Left lung (tissue), 10 donors: Measurements from ENCODE around the gene TAF4B. TPM values are rescaled to one million over a fixed set of nuclear protein-coding genes. Genes with fewer than 3 reads are reported as not detected.

Experiments
- ATAC-seq: fragments of 200-7000 bp; cut with Tn5 transposase; one replicate; pipeline ENCODE4 v1.9.1; 2020; ENCODE audit warnings: moderate library complexity
- DNase-seq, 4 donors: peaks; one replicate each; pipeline ENCODE4 v3.0.0-alpha.2; 2013 to 2020
- H3K27ac ChIP-seq, 2 donors: fragments of 200-600 bp; sonication (generic) in 1 of 2; one replicate each; pipeline versions ENCODE4 v1.5.0 to v1.8.0; 2020 to 2021
- H3K27me3 ChIP-seq, 2 donors: fragments of 200-600 bp; sonication (generic) in 1 of 2; one replicate each; pipeline versions ENCODE4 v1.5.0 to v1.8.0; 2020 to 2021
- H3K36me3 ChIP-seq, 2 donors: fragments of 200-600 bp; sonication (generic) in 1 of 2; one replicate each; pipeline versions ENCODE4 v1.5.0 to v1.8.0; 2020 to 2021
- H3K4me1 ChIP-seq, 2 donors: fragments of 200-600 bp; one replicate each; pipeline ENCODE4 v1.8.0; 2021
- H3K4me3 ChIP-seq, 2 donors: fragments of 200-600 bp; sonication (generic) in 1 of 2; one replicate each; pipeline versions ENCODE4 v1.5.0 to v1.8.0; 2020 to 2021; ENCODE audit warnings: mild to moderate bottlenecking in 1 of 2
- H3K9me3 ChIP-seq, 2 donors: fragments of 200-600 bp; sonication (generic) in 1 of 2; one replicate each; pipeline versions ENCODE4 v1.5.0 to v1.8.0; 2020 to 2021
- intact Hi-C, 2 donors: fragments of 100-400 bp; cut with DNase I; formaldehyde crosslinking; loops; one replicate each; pipeline versions ENCODE4 v1.11.2 to v1.14.2; 2022
- polyA plus RNA-seq, 6 donors: library from polyadenylated mRNA; unstranded; fragments of 120-200 nt; gene quantifications; one replicate each; pipeline ENCODE4 v1.2.1, GENCODE V29; 2013; ENCODE audit not compliant: insufficient read length in 6 of 6
- total RNA-seq, 2 donors: library from RNA; stranded (reverse); fragmentation: NEBNext Ultra II Directional; extraction: Animal tissue kit (Norgen Biotek cat#: 25700); gene quantifications; one replicate each; pipeline ENCODE4 v1.2.1, GENCODE V29; 2021
- TF ChIP-seq, protein P1 (sequence below), 2 donors: fragments of 200-600 bp; sonication (generic) in 1 of 2; IDR thresholded peaks; one replicate each; pipeline versions ENCODE4 v1.5.0 to v1.8.0; 2021; ENCODE audit warnings: antibody characterized with exemption in 2 of 2
- donor health status: DM: no; HTN: yes; CAD: no.
- donor health status: DM: no; HTN: no; CAD: no.

Gene TAF4B
- total and polyA plus RNA-seq, 8 donors = 2.2 to 4.7 (median 4.0) TPM

DNA sequence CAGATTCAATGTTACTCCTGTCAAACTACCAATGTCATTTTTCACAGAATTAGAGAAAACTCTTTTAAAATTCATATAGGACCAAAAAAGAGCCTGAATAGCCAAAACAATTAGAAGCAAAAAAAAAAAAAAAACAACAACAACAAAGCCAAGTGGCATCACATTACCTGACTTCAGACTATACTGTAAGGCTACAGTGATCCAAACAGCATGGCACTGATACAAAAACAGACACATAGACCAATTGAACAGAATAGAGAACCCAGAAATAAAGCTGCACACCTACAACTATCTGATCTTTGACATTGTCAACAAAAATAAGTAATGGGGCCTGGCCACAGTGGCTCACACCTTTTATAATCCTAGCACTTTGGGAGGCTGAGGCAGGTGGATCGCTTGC lies 53.2 kb downstream of the TAF4B start:
- H3K4me1 ChIP-seq = no peaks in the 10 kb centered on the region
- intact Hi-C loops = no loop called here
- no peaks in the 10 kb centered on the region for H3K36me3 ChIP-seq
- H3K9me3 ChIP-seq = peaks cover 0 to 5% of the 10 kb centered on the region in 2 donors
- DNase-seq = no peak
- ATAC-seq = no peak
- no peak overlapping the region for H3K4me3 ChIP-seq
- no peaks in the 10 kb centered on the region for H3K27me3 ChIP-seq
- H3K27ac ChIP-seq = no peak overlapping the region
- TF ChIP-seq, protein P1, sequence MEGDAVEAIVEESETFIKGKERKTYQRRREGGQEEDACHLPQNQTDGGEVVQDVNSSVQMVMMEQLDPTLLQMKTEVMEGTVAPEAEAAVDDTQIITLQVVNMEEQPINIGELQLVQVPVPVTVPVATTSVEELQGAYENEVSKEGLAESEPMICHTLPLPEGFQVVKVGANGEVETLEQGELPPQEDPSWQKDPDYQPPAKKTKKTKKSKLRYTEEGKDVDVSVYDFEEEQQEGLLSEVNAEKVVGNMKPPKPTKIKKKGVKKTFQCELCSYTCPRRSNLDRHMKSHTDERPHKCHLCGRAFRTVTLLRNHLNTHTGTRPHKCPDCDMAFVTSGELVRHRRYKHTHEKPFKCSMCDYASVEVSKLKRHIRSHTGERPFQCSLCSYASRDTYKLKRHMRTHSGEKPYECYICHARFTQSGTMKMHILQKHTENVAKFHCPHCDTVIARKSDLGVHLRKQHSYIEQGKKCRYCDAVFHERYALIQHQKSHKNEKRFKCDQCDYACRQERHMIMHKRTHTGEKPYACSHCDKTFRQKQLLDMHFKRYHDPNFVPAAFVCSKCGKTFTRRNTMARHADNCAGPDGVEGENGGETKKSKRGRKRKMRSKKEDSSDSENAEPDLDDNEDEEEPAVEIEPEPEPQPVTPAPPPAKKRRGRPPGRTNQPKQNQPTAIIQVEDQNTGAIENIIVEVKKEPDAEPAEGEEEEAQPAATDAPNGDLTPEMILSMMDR (IDR thresholded peaks at IDR 0.05) = no peak

DNA sequence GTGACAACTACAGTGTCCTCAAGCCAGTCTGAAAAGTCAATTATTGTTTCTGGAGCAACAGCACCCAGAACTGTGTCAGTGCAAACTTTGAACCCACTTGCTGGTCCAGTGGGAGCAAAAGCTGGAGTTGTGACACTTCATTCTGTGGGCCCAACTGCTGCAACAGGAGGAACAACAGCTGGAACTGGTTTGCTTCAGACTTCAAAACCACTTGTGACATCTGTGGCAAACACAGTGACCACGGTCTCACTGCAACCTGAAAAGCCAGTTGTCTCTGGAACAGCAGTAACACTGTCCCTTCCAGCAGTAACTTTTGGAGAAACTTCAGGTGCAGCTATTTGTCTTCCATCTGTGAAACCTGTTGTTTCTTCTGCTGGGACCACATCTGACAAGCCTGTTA lies 59.8 kb downstream of the TAF4B start:
- H3K36me3 ChIP-seq = peaks cover 0 to 11% of the 10 kb centered on the region in 2 donors
- no peaks in the 10 kb centered on the region for H3K4me1 ChIP-seq
- no peaks in the 10 kb centered on the region for H3K27me3 ChIP-seq
- H3K4me3 ChIP-seq = no peak overlapping the region
- no peak for DNase-seq
- TF ChIP-seq, protein P1 (IDR thresholded peaks at IDR 0.05) = no peak
- H3K27ac ChIP-seq = no peak overlapping the region
- no peak for ATAC-seq
- H3K9me3 ChIP-seq = no peaks in the 10 kb centered on the region
- intact Hi-C loops = no loop called here

DNA sequence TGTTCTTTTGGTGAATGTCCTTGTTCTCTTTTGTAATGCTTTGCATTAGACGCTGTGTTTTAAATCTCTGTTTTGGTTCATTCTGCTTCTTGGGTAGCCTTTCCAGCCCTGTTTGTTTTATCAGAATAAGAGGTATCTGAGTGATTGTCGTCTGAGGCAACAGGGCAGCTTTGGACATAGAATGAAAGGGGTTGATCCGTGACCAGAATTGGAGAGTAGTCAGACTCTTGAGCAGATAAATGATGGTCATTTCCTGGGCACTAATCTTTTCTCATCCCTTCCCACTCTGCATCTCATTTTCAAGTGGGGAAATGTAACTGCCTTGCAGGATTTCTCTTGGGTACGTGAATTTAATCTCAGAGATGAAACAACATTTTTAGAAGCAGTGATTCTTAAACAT lies 61.4 kb downstream of the TAF4B start:
- Histone ChIP-seq H3K4me3 (no peak overlapping the region), H3K4me1 (no peaks in the 10 kb centered on the region), H3K9me3 (no peaks in the 10 kb centered on the region), H3K27me3 (no peaks in the 10 kb centered on the region), H3K27ac (no peak overlapping the region), H3K36me3 (peaks cover 0 to 11% of the 10 kb centered on the region in 2 donors)
- intact Hi-C loops = no loop called here
- DNase-seq (no peak), ATAC-seq (no peak)
- TF ChIP-seq, protein P1 (IDR thresholded peaks at IDR 0.05) = no peak

DNA sequence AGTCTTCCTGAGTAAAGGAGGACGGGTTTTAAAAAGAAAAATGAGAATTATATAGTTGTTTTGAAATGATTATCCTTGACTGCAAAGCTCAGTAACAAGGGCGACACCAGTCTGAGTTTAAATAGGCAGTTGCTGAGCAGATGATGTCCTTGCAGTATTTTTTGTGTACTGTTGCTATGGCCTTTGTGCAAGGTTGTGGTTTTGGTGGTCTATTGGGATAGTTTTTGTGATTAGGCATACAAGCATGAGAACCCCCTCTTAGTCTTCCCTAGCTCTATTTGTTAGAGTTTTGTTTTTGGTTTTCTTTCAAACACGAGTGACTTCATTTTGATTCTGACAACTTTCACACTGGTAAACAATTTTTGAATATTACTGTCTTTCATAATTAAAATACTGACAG lies 64.1 kb downstream of the TAF4B start:
- intact Hi-C loops = no loop called here
- Histone ChIP-seq H3K4me1 (no peaks in the 10 kb centered on the region), H3K27ac (no peak overlapping the region), H3K9me3 (no peaks in the 10 kb centered on the region), H3K27me3 (no peaks in the 10 kb centered on the region), H3K4me3 (no peak overlapping the region), H3K36me3 (peaks cover 0 to 11% of the 10 kb centered on the region in 2 donors)
- DNase-seq (no peak), ATAC-seq (no peak)
- TF ChIP-seq, protein P1 (IDR thresholded peaks at IDR 0.05) = no peak

DNA sequence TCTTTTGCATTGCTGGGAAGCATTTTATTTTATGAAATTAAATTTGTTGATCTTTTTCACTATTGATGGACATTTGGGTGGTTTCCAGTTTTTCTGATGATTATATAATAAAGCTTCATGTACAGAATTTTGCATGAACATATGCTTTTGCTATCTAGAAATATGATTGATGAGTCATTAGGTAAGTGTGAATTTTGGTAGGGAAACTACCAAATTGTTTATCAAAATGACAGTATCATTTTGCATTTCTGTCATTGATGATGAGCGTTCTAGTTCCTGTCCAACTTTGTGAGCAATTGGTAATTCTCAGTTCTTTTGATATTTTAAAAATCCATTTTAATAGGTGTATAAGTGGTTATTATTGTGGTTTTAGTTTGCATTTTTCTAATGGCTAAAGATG lies 67.7 kb downstream of the TAF4B start:
- H3K36me3 ChIP-seq = no peaks in the 10 kb centered on the region
- TF ChIP-seq, protein P1 (IDR thresholded peaks at IDR 0.05) = no peak
- H3K27ac ChIP-seq = no peak overlapping the region
- no peak overlapping the region for H3K4me3 ChIP-seq
- no peak for DNase-seq
- H3K27me3 ChIP-seq = no peaks in the 10 kb centered on the region
- no peaks in the 10 kb centered on the region for H3K4me1 ChIP-seq
- H3K9me3 ChIP-seq = no peaks in the 10 kb centered on the region
- intact Hi-C loops = no loop called here
- no peak for ATAC-seq
